HG03432 (cell line): ENCODE data around the gene BACH2.
"Not testable (repeated sequence)": the region's sequence is repeated elsewhere in the genome, so short reads cannot be mapped to it uniquely, and the experiment has no call there.

Source experiments
- ATAC-seq: cut with Tn5 transposase; IDR thresholded peaks from one replicate; pipeline ENCODE4 v1.9.1; 2021; ENCODE audit warnings: mild to moderate bottlenecking, moderate library complexity; ENCODE audit not compliant: unreplicated experiment

BACH2 gene

DNA sequence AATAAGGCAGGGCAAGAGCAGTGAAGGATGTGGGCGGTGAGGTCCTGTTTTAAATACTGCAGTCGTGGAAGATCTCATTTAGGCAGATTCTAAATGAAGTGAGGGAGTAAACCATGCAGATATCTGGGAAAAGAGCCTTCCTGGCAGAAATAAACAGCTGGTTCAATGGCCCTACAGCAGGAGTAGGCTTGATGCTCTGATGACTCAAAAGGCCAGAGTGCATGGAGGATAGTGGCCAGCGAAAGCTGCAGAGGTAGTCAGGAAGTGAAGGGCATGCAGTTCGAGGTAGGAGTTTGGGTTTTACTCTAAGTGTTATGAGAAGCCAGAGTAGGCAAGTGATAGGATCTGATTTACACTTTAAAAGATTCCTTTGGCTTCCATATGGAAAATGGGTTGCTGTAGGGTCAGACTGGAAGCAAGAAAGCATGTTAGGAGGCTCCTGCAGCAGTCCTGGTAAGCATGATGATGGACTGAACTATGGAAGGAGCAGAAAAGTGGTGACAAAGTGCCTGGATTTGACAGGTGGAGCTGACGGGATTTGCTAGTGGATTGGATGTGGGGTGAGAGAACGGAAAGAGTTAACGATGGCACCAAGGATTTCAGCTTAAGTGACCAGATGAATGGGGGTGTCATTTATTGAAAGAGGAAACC lies 252.3 kb downstream of the BACH2 start:
- no peak for ATAC-seq

DNA sequence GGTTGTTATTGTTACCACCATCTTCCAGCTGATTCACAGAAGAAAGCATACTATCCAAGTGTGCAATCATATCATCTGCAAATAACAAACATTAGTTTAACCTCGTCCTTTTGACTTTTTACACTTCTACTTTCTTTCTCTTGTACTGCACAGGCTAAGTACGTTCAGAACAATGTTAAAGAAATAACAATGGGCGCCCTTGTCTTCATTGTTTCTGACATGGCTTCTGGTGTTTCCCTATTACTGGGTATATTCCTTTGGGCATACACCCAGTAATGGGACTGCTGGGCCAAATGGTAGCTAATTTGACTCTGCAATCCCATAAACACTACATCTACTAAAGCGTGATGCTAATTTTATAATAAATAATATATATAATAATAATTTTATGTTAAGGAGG lies 255.7 kb downstream of the BACH2 start:
- no peak for ATAC-seq

DNA sequence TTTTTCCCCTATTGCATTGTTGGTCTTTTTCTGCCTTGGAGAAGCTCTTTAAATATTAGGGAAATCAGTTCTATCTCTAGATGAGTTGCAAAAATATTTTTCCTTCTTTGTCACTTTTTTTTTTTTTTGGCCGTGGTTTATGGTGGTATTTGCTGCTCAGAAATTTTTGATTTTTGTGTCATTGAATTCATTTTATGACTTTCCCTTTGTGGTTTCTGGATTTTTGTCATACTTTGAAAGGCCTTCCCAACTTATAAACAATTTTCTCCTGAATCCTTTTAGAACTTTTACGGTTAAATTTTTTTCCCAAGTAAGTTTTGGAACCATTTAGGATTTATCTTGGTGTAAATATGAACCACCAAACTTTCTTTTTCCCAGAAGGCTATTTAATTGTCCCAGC lies 256.7 kb downstream of the BACH2 start:
- no peak for ATAC-seq

DNA sequence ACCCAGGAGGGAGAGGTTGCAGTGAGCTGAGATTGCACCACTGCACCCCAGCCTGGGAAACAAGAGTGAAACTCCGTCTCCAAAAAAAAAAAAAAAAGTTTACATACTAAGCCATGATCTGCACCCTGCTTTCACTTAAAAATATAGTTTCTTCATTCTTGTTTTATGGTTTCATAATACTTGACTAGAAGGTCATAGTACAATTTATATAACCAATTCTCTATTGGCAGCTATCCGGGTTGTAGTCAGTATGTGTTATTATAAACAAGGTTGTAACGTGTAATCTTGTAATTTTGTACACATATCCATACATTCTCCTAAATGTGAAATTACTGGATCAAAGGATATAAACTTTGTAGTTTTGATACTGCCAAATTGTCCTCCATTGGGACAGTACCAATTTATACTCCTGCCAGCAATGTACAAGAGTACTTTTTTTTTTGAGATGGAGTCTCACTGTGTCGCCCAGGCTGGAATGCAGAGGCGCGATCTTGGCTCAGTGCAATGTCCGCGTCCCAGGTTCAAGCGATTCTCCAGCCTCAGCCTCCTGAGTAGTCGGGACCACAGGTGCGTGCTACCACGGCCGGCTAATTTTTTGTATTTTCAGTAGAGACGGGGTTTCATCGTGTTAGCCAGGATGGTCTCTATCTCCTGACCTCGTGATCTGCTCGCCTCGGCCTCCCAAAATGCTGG lies 257.5 kb downstream of the BACH2 start:
- no peak for ATAC-seq

DNA sequence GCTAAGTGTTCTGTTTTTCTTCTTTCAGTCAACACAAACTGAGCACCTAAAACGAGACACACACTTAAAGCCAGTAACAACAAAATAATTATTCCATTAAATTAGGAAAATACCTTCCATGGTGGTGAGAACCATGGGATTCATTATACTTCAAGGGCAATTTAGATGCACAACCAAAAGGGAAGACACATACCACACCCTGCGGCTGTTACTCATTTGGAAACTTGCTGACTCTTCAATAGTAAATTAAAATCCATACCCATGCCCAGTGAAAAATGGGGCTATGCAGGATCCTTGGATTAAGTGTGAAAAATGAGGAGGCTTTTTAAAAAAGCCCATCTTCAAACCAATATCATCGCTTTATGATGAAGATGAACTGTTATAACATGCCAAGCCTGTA lies 259.7 kb downstream of the BACH2 start:
- no peak for ATAC-seq

DNA sequence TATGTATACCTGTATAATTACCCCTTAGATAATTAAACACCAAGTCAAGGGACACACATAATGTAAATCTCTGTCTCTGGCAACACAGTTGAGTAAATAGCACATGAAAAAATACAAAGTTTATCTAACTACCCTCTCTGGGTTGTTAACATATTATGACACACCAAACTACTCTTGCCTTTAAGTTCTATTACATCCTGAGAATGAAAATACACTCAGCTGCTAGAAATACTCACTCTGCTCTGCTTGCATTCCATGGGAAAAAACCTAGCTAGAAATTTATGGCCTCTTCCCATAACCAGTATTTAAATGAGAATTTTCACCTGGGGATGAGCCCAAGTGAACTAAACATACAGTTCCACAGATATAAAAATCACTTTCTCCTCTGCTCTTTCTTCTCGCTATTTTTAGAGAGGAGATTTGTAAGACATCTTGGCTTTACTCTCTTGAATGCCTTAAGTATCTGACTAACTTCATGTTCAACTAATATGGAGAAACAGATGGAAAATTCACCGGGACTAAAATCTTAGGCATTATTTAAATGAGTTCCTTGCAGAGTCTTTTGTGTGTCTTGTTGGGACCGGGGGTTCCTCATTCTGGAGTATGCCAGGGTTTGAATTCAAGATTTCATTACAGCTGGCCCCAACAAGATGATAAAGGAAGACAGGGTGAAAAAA lies 261.5 kb downstream of the BACH2 start:
- no peak for ATAC-seq

DNA sequence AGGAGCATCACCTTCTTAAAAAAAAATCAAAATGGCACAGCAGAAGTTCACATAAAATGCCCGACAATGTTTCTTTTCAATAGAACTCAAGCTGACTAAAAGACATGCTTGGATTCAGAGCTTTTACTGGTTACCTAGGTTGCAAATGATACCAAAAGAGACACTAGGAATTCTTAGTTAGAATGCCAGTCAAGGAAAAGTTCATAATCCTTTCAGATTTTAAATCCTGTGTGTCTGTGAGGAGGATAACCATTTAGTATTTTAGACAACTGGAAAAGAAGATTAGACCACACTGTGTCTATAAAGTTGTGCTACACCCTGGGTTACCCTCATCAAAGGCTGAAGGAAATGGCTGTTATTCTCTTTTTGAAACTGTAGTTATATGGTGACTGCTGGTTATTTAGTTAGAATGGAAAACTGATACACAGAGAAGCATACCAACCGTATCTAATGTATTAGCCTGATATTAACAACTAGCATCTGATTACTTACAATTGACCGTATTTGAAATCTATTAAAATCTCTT lies 262.8 kb downstream of the BACH2 start:
- no peak for ATAC-seq

DNA sequence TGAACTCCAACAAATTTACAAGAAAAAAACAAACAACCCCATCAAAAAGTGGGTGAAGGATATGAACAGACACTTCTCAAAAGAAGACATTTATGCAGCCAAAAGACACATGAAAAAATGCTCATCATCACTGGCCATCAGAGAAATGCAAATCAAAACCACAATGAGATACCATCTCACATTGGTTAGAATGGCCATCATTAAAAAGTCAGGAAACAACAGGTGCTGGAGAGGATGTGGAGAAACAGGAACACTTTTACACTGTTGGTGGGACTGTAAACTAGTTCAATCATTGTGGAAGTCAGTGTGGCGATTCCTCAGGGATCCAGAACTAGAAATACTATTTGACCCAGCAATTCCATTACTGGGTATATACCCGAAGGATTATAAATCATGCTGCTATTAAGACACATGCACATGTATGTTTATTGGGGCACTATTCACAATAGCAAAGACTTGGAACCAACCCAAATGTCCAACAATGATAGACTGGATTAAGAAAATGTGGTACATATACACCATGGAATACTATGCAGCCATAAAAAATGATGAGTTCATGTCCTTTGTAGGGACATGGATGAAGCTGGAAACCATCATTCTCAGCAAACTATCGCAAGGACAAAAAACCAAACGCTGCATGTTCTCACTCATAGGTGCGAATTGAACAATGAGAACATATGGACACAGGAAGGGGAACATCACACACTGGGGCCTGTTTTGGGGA lies 264.0 kb downstream of the BACH2 start:
- ATAC-seq, result not testable (repeated sequence)

DNA sequence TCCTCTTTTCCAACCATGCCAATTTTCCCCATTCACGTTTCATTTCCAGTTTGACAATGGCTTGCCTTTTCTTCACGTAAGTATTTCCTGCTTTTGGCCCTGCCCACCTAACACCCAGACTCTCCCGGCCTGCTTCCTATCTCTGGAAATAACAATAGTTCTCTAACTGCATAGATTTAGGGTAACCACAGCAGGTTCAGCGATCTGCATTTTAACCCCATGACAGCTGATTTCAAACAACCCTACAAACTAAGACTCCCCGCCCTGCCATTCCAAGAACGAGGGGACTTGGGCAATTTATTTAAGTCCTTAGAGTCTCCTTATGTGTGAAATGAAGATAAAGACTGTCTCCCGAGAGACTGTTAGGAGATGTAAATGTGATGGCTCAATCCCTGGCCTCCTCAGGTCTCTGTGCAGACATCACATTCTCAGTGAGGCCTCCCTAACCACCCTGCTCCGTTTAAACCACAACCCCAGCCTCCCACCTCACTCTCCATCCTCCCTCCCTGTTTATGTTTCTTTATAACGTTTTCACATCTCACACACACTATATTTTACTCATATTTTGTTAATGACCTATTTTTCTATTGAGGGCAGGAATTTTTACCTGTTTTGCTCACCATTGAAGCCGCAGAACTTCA lies 267.5 kb downstream of the BACH2 start:
- ATAC-seq, result no peak

DNA sequence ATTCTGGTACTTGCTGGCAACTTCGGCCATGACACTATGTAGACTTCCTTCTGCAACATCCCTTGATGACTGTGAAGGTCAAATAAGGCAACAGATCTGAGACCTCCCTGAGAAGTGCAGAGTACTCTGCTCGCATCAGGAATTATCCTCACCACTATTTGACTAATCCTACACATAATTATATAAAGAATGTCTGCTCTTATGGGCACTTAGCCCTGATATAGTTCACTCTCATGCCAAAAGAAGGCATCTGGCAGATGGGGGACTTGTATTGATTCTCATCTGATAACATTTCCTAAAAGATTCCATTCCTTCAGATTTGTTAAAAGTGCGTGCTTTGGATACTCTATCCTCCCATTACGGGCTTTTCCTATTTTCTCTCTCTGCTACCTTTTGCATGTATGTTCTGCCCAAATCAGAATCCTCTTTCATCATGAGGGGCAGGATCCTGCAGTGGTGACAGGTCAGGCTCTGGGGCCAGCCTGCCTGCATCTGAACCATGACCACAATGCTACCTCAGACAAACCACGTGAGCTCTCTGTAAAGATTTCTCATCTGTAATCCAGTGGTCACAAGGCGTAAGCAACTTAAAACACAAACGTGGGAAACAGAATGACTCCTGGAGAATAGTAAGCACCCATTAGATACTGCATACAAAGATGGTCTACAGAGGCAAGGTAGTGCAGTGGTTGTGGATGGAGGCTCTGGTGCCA lies 268.4 kb downstream of the BACH2 start:
- ATAC-seq, result no peak

DNA sequence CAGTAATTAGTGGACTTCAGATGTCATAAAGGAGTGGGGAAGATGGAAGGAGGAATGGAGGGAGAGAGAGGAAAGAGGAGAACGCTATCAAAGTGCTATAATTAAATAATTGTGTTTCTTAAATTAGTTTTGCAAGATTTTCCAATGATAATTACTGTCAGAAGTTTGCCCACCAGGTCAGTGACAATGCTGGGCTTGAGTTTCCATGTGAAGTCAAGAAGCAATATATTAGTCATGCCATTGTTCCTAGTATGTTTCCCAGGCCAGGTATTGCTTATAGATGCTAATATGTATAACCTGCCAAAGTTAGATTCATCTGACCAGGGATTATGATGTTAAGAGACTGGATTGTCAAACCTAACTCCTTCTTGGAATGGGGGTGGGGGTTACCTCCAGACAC lies 270.4 kb downstream of the BACH2 start:
- ATAC-seq, result no peak

DNA sequence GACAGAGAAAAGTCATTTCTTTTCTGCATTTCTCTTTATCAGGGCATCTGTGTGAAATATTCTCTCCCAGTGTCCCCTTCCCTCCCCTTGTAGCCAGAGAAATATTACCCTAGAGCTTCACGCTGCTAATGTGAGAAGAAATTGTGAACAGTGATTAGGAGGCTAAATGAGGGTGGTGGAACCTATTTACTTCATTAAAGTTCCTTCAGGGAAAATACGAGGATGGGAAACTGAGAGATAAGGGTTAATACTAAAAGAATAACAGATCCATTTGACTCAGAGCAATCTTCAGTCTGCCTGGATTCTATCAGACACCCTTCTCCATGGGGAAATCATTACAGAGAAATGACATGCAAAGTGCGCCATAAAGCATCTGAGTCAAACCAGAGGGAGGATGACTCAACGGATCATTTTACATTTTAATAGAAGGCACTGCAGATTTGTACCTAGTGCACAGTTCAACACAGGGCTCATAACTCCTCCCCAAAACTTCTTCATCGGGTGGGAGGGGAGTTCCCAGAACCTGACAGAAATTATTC lies 271.1 kb downstream of the BACH2 start:
- ATAC-seq, result no peak

DNA sequence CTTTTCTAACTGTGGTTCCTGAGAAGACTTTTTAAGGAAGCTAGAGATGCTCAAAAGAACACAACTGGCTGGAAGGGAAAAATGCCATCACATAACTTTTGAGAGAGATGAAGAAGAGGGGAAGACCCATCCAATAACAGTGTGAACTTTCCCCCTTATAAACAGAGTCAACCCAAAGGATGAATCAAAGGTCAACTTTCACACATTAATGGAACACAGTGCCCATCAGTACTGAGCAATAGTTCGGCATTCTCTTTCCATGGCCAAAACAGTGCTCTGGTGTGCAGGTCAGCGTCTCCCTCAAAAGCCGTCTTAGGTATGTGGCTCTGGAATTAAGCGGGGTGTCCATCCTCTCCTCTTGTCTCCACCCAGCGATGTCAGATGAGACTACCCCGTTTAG lies 272.0 kb downstream of the BACH2 start:
- no peak for ATAC-seq

DNA sequence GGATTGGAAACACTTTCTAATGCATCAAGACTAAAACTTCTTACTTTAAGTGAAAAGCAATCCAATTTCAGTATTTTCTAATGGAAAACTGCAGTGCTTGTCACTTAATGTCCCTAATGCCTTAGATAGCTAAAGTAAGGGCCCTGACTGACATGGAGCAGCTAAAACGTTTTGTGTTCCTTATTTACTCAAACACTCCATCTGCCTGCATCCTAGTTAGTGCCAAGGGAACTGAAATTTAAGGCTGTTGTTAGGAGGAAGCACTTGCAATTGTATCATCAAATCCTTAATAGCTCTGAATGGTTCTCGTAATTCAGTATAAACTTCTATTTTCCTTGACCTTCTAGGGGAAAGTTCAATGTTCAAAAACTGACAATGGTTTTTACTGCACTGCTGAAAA lies 274.9 kb downstream of the BACH2 start:
- ATAC-seq, result no peak

DNA sequence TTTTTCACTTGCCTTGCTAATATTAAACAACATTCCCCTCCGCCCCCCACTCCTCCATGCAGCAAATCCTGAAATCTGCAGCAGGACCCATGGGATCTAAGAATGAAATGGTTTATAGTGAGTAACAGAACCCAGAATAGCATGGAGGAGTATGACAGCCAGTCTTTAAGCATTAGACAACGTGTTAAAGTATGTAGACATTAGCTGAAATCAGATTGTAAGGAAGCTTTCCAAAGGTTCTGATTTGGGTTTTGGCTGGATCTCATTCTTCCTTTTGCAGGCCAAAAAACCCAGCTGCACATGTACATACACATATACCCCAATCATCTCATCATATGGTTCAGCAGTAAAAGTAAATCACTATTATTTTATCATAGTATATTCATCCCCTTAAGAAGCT lies 275.9 kb downstream of the BACH2 start:
- ATAC-seq, result no peak

DNA sequence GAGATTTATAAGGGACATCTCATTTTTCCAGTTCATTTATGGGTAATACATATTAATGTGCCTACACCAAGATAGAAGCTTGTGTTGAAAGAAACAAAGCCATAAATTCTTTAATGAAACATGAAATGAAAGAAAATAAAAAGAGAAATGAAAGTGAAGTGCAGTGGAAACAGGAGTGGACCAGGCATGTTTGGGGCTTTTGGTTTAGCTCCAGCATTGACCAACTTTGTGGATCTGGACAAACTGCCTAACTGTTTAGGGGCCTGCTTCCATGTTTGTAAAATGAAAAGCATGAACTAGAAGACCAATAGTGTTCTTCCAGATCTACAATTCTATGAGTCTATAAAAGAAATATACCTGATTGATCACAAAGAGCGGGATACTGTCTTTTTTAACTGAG lies 277.4 kb downstream of the BACH2 start:
- ATAC-seq, result no peak

DNA sequence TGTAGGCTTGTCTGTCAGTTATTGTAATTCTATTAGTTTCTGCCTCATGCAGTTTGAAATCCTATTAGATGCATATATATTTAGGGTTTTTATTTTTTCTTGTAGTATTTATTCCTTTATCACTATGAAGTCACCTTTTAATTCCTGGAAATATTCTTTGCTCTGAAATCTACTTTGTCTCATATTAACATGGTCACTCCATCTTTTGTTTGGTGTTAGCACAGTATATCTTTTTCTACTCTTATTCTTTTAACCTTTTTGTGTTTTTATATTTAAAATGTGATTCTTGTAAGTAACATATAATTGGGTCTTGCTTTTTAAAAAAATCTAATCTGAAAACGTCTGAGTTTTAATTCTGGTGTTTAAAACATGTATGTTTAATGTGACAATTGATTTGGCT lies 280.8 kb downstream of the BACH2 start:
- ATAC-seq, result no peak

DNA sequence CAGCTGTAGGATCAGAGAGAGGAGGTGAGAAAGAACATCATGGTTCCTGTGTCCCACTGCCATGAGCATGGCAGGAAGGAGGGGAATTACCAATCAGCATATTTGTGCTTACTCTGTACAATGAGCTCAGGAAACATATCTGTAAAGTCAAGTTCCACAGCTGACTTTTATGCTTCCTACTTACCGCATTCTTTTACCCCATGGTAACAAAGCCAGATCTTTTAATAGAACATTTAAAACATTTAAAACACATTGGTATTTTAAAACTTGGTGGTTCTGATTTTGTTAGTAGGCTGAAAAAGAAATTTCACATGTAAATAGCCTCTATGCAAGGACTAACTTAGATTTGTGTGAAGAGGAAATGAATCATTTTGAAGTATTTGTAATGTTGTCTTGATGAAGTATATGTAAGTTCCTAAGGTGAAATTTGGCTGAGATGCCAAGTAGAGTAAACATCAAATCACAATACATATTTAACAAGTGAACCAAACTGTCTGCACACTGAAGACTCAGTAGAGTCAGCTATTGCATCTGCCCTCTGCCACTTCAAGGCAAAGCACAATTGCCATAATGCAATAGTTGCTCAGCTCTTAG lies 287.6 kb downstream of the BACH2 start:
- peak; percentile 52 for ATAC-seq

DNA sequence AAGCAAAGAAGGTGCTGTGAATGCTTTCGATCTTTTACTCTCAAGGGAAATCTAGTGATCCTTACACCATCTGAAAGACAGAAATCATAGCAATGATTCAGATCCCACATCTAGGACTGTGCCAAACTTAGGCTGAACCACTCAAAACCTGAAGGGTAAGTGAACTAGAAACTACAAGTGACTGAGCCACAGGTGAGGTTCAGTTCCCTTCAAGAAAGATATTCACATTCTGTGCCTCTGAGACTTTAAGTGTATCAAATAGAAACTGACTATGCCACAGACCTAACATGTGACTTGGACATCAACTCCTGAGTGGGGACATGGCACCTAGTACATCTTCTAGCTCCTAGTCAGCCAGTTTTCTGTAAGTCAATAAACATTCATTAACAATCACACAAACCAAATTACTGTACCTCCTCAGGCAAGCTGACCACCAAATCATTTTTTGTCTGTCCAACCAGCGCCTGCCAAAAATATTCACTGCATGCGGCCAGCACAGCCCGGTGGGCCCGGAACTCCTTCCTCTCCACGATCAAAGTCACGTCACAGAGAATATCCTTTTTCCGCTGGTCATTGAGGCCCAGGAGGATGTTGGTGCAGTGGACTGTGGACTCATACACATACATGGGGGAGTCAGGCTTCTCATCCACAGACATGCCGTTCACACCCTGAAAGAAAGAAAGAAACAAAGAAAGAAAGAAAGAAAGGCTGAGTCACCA lies 288.3 kb downstream of the BACH2 start:
- ATAC-seq, result peak; percentile 63
